ENCODE results near the gene CTSZ.
"Not testable (repeated sequence)": the region's sequence is repeated elsewhere in the genome, so short reads cannot be mapped to it uniquely, and the experiment has no call there.

CTSZ gene

GRCh38 chr20:59014680-59015389 is 7.8 kb upstream of the CTSZ start:
- H3K27ac ChIP-seq: no peak overlapping the region
- no peak for DNase-seq (ENCODE audit: low read depth, low spot score)

GRCh38 chr20:59013959-59014608 is 7.0 kb upstream of the CTSZ start:
- H3K27ac ChIP-seq: no peak overlapping the region
- DNase-seq (ENCODE audit: low read depth, low spot score): no peak

- H3K27ac ChIP-seq: no peak overlapping the region
- no peak for DNase-seq (ENCODE audit: low read depth, low spot score)
Measured at GRCh38 chr20:59013031-59013951, 6.2 kb upstream of the CTSZ start.

- not testable (repeated sequence) for DNase-seq (ENCODE audit: low read depth, low spot score); H3K27ac ChIP-seq
Measured at GRCh38 chr20:59011874-59012157, 4.8 kb upstream of the CTSZ start.

- H3K27ac ChIP-seq: peak overlapping the region; percentile 67
Measured at GRCh38 chr20:59010995-59011873, 4.2 kb upstream of the CTSZ start.

GRCh38 chr20:59010321-59010994 is 3.4 kb upstream of the CTSZ start:
- H3K27ac ChIP-seq: peak overlapping the region; percentile 67
- no peak for DNase-seq (ENCODE audit: low read depth, low spot score)

More at GRCh38 chr20:59010995-59011873, 4.2 kb upstream of the CTSZ start:
- peak; percentile 27 for DNase-seq (ENCODE audit: low read depth, low spot score)

- no peak for DNase-seq (ENCODE audit: low read depth, low spot score)
- no peak overlapping the region for H3K27ac ChIP-seq
Measured at GRCh38 chr20:59008715-59009336, 1.8 kb upstream of the CTSZ start.

- peak overlapping the region; percentile 60 for H3K27ac ChIP-seq
- DNase-seq (ENCODE audit: low read depth, low spot score): no peak
Measured at GRCh38 chr20:59007665-59008511, 834 bp upstream of the CTSZ start.

GRCh38 chr20:59006167-59006863 is 739 bp downstream of the CTSZ start:
- peak overlapping the region; percentile 60 for H3K27ac ChIP-seq
- no peak for DNase-seq (ENCODE audit: low read depth, low spot score)

- peak overlapping the region; percentile 60 for H3K27ac ChIP-seq
- DNase-seq (ENCODE audit: low read depth, low spot score): no peak
Measured at GRCh38 chr20:59005523-59006166, 1.4 kb downstream of the CTSZ start.

GRCh38 chr20:59004763-59005522 is 2.1 kb downstream of the CTSZ start:
- DNase-seq (ENCODE audit: low read depth, low spot score): no peak
- no peak overlapping the region for H3K27ac ChIP-seq

- H3K27ac ChIP-seq: no peak overlapping the region
- DNase-seq (ENCODE audit: low read depth, low spot score): no peak
Measured at GRCh38 chr20:59004493-59004762, 2.6 kb downstream of the CTSZ start.

GRCh38 chr20:59003836-59004492 is 3.1 kb downstream of the CTSZ start:
- DNase-seq (ENCODE audit: low read depth, low spot score): no peak
- H3K27ac ChIP-seq: no peak overlapping the region

- H3K27ac ChIP-seq: no peak overlapping the region
- DNase-seq (ENCODE audit: low read depth, low spot score): no peak
Measured at GRCh38 chr20:59002874-59003399, 4.1 kb downstream of the CTSZ start.

- H3K27ac ChIP-seq: no peak overlapping the region
- DNase-seq (ENCODE audit: low read depth, low spot score): no peak
Measured at GRCh38 chr20:59002388-59002787, 4.7 kb downstream of the CTSZ start.
